ENCODE data around the gene DPAGT1.
A peak's percentile ranks its signal among the peaks of the same experiment; 100 is the strongest.

GRCh38 chr11:119095066-119095880 lies 6.4 kb downstream of the DPAGT1 start:
- peak in 4 of 7 experiments; percentile 7 to 39 (median 32) for TF ChIP-seq CTCF (IDR thresholded peaks at IDR 0.05)
- peak; percentile 99 to 100 (median 99) for TF ChIP-seq POLR2A (IDR thresholded peaks at IDR 0.05)
